Muscle of back (tissue), 11 donors: Measurements from ENCODE around the gene GNB1L. TPM values are rescaled to one million over a fixed set of nuclear protein-coding genes. Genes with fewer than 3 reads are reported as not detected.

Source experiments
- DNase-seq, 3 donors: peaks; one replicate each; pipeline versions ENCODE4 v3.0.0 to v3.0.0-alpha.2; 2013
- polyA plus RNA-seq, 10 donors: library from polyadenylated mRNA; unstranded; fragments of 120-200 nt; gene quantifications; one replicate each; pipeline ENCODE4 v1.2.1, GENCODE V29; 2013; ENCODE audit not compliant: insufficient read length in 10 of 10

Gene GNB1L
- polyA plus RNA-seq, 10 donors, result 2.1 to 5.3 (median 3.7) TPM

GRCh38 chr22:19825904-19826618 lies 28.6 kb downstream of the GNB1L start:
- no peak for DNase-seq

- DNase-seq, result no peak
These were observed 29.7 kb downstream of the GNB1L start for GRCh38 chr22:19824926-19825339.

- no peak for DNase-seq
These were observed 30.3 kb downstream of the GNB1L start for GRCh38 chr22:19824212-19824925.

GRCh38 chr22:19823902-19824211 lies 30.8 kb downstream of the GNB1L start:
- DNase-seq, result no peak

- DNase-seq, result no peak
These were observed 31.3 kb downstream of the GNB1L start for GRCh38 chr22:19823191-19823901.

- DNase-seq, result no peak
These were observed 32.2 kb downstream of the GNB1L start for GRCh38 chr22:19822301-19823117.

- DNase-seq, result no peak
These were observed 33.0 kb downstream of the GNB1L start for GRCh38 chr22:19821523-19822300.

GRCh38 chr22:19820880-19821522 lies 33.7 kb downstream of the GNB1L start:
- no peak for DNase-seq

GRCh38 chr22:19819911-19820879 lies 34.5 kb downstream of the GNB1L start:
- no peak for DNase-seq

GRCh38 chr22:19819208-19819910 lies 35.3 kb downstream of the GNB1L start:
- DNase-seq, result no peak

- no peak for DNase-seq
These were observed 36.1 kb downstream of the GNB1L start for GRCh38 chr22:19818324-19819207.

- DNase-seq, result no peak
These were observed 38.1 kb downstream of the GNB1L start for GRCh38 chr22:19816372-19817119.

GRCh38 chr22:19815823-19816290 lies 38.8 kb downstream of the GNB1L start:
- no peak for DNase-seq

- no peak for DNase-seq
These were observed 39.4 kb downstream of the GNB1L start for GRCh38 chr22:19815093-19815822.

GRCh38 chr22:19814428-19814827 lies 40.2 kb downstream of the GNB1L start:
- no peak for DNase-seq

GRCh38 chr22:19812910-19813309 lies 41.8 kb downstream of the GNB1L start:
- DNase-seq, result no peak
